Endothelial cell of umbilical vein (primary cell): Measurements from ENCODE around the gene OXCT2. TPM values are rescaled to one million over a fixed set of nuclear protein-coding genes. Genes with fewer than 3 reads are reported as not detected.

Experiments used
- BruUV-seq: library from RNA; stranded (reverse); fragments of 400-500 nt; replicated peaks from 2 replicates; lab custom pipeline; 2021; lab: Mats Ljungman, UMichigan
- CTCF ChIA-PET: fragments of 300-600, 350-600 bp; sonication (Branson Sonifier 250); formaldehyde crosslinking; loops from one replicate; lab custom pipeline; 2021; ENCODE audit warnings: antibody characterized with exemption, inconsistent platforms; lab: Charles Lee
- POLR2A ChIA-PET: fragments of 300-600, 350-600 bp; sonication (Branson Sonifier 250); formaldehyde crosslinking; loops from one replicate; lab custom pipeline; 2021; ENCODE audit warnings: antibody characterized with exemption, inconsistent platforms; lab: Charles Lee
- DNase-seq: peaks from one replicate; pipeline ENCODE4 v3.0.0-alpha.2; 2011; ENCODE audit warnings: low read depth, low spot score
- FAIRE-seq: peaks from 2 replicates; lab custom pipeline; 2011; peaks lifted over from hg19 to GRCh38; lab: Jason Lieb, UNC
- H2AFZ ChIP-seq: 2 replicates; pipeline ENCODE4 v1.6.0; 2012; ENCODE audit warnings: low read depth, low read length, control low read depth, inconsistent platforms
- H3K27ac ChIP-seq: 2 replicates; pipeline ENCODE4 v1.5.1; 2011; ENCODE audit warnings: low read depth, mild to moderate bottlenecking, control low read depth, low read length, moderate library complexity; ENCODE audit not compliant: insufficient read depth
- H3K27me3 ChIP-seq, 2 experiments: 2 replicates each; pipeline versions ENCODE4 v1.6.0 to v1.6.1; 2011; ENCODE audit warnings: low read length in 2 of 2, mixed read lengths in 1 of 2; ENCODE audit not compliant: control insufficient read depth in 2 of 2, insufficient read depth in 2 of 2
- H3K36me3 ChIP-seq, 2 experiments: 2 replicates in 1 of 2; 3 replicates in 1 of 2; pipeline ENCODE4 v1.5.1; 2011; ENCODE audit warnings: low read length in 2 of 2, mild to moderate bottlenecking in 1 of 2, moderate library complexity in 1 of 2; ENCODE audit not compliant: control insufficient read depth in 2 of 2, insufficient read depth in 2 of 2; ENCODE audit errors: extremely low read depth in 1 of 2
- H3K4me1 ChIP-seq: 3 replicates; pipeline ENCODE4 v1.5.1; 2011; ENCODE audit warnings: mild to moderate bottlenecking, low read length; ENCODE audit not compliant: control insufficient read depth, insufficient read depth; ENCODE audit errors: extremely low read depth
- H3K4me2 ChIP-seq: 2 replicates; pipeline ENCODE4 v1.6.1; 2011; ENCODE audit warnings: low read length, control low read depth, mixed read lengths; ENCODE audit not compliant: insufficient read depth
- H3K4me3 ChIP-seq, 3 experiments: fragments of 200-600 bp in 1 of 3; sonication (generic), shearing (Covaris generic) in 1 of 3; replicated peaks in 1 of 3; 2 replicates each; pipeline ENCODE4 v1.5.1; 2011 to 2016; ENCODE audit warnings: control low read depth in 3 of 3, low read length in 3 of 3, mild to moderate bottlenecking in 2 of 3, inconsistent platforms in 1 of 3, low read depth in 1 of 3, moderate library complexity in 1 of 3; ENCODE audit not compliant: insufficient read depth in 1 of 3
- H3K79me2 ChIP-seq: 2 replicates; pipeline ENCODE4 v1.6.0; 2012; ENCODE audit warnings: low read length, inconsistent platforms; ENCODE audit not compliant: control insufficient read depth, insufficient read depth
- H3K9ac ChIP-seq: replicated peaks from 2 replicates; pipeline ENCODE3; 2011; ENCODE audit warnings: low read length, control low read depth; ENCODE audit not compliant: insufficient read depth; ENCODE audit errors: extremely low read depth
- H3K9me1 ChIP-seq: replicated peaks from 3 replicates; pipeline ENCODE4 v1.6.0; 2011; ENCODE audit warnings: mild to moderate bottlenecking, low read length; ENCODE audit not compliant: control insufficient read depth, insufficient read depth; ENCODE audit errors: extremely low read depth
- H3K9me3 ChIP-seq: replicated peaks from 2 replicates; pipeline ENCODE4 v1.5.1; 2012; ENCODE audit warnings: low read length, inconsistent platforms; ENCODE audit not compliant: control insufficient read depth, insufficient read depth
- H4K20me1 ChIP-seq: replicated peaks from 2 replicates; pipeline ENCODE3; 2011; ENCODE audit warnings: mild to moderate bottlenecking, low read length; ENCODE audit not compliant: control insufficient read depth, insufficient read depth; ENCODE audit errors: extremely low read depth
- EZH2 ChIP-seq: IDR thresholded peaks from 2 replicates; pipeline ENCODE4 v1.6.1; 2012; ENCODE audit warnings: borderline replicate concordance, low read depth, mild to moderate bottlenecking, moderate library complexity, low read length, inconsistent platforms; ENCODE audit not compliant: severe bottlenecking
- FOS ChIP-seq: IDR thresholded peaks from 2 replicates; pipeline ENCODE4 v1.6.1; 2011; ENCODE audit warnings: mild to moderate bottlenecking, low read length, moderate library complexity, borderline replicate concordance; ENCODE audit not compliant: insufficient read depth
- GATA2 ChIP-seq: IDR thresholded peaks from 2 replicates; pipeline ENCODE4 v1.7.0; 2011; ENCODE audit warnings: low read depth, mild to moderate bottlenecking, moderate library complexity, mixed read lengths, low read length; ENCODE audit not compliant: insufficient read length, insufficient read depth
- JUN ChIP-seq: IDR thresholded peaks from 2 replicates; pipeline ENCODE4 v1.6.1; 2011; ENCODE audit warnings: borderline replicate concordance, low read depth; ENCODE audit not compliant: insufficient read length, insufficient read depth
- MYC ChIP-seq: IDR thresholded peaks from one replicate; pipeline ENCODE4 v1.6.1; 2011; ENCODE audit warnings: mild to moderate bottlenecking, low read depth, low read length
- POLR2A ChIP-seq: IDR thresholded peaks from 2 replicates; pipeline ENCODE4 v1.6.1; 2012; ENCODE audit warnings: low read depth, mild to moderate bottlenecking, control low read depth, low read length
- POLR2AphosphoS5 ChIP-seq: IDR thresholded peaks from 2 replicates; pipeline ENCODE4 v1.6.1; 2012; ENCODE audit warnings: low read depth, mild to moderate bottlenecking, control low read depth, low read length, moderate library complexity; ENCODE audit not compliant: insufficient read depth
- dilution Hi-C: fragments of 300-500 bp; cut with MboI; formaldehyde crosslinking; loops from one replicate; pipeline ENCODE4 v1.15.0; 2019; ENCODE audit warnings: low sequenced_read_pairs; ENCODE audit not compliant: extremely low pct_ligation_motif_present
- intact Hi-C: fragments of 100-400 bp; cut with micrococcal nuclease; formaldehyde crosslinking; loops from one replicate; pipeline ENCODE4 v1.10.0; 2022
- polyA plus RNA-seq, 4 experiments: library from polyadenylated mRNA; depleted of rRNA in 3 of 4; stranded (reverse) in 3 of 4; unstranded in 1 of 4; fragments of >200 nt; gene quantifications; 2 replicates each; pipeline versions ENCODE4 v1.2.1 to v1.2.3, GENCODE V29; 2011 to 2012; ENCODE audit warnings: missing spikeins in 1 of 4
- total RNA-seq: library from RNA; stranded (reverse); gene quantifications from 2 replicates; pipeline ENCODE4 v1.2.3, GENCODE V29; 2021
- TF ChIP-seq, protein P1 (sequence below): IDR thresholded peaks from 2 replicates; pipeline ENCODE4 v1.6.1; 2011; ENCODE audit not compliant: insufficient read depth, insufficient read length
- TF ChIP-seq, protein P2 (sequence below), 2 donors: IDR thresholded peaks; 1 replicate in 1 of 2; 2 replicates in 1 of 2; pipeline ENCODE4 v1.5.1; 2011; ENCODE audit warnings: low read length in 2 of 2, mild to moderate bottlenecking in 2 of 2, moderate library complexity in 2 of 2, control low read depth in 1 of 2, inconsistent platforms in 1 of 2, low read depth in 1 of 2; ENCODE audit not compliant: insufficient read depth in 1 of 2; ENCODE audit errors: extremely low read depth in 1 of 2

OXCT2 gene
- total and polyA plus RNA-seq, 2 donors (not counting 3 experiments of a cell fraction or from before 2014, with no cell fraction given): 0.60 to 0.84 TPM

DNA sequence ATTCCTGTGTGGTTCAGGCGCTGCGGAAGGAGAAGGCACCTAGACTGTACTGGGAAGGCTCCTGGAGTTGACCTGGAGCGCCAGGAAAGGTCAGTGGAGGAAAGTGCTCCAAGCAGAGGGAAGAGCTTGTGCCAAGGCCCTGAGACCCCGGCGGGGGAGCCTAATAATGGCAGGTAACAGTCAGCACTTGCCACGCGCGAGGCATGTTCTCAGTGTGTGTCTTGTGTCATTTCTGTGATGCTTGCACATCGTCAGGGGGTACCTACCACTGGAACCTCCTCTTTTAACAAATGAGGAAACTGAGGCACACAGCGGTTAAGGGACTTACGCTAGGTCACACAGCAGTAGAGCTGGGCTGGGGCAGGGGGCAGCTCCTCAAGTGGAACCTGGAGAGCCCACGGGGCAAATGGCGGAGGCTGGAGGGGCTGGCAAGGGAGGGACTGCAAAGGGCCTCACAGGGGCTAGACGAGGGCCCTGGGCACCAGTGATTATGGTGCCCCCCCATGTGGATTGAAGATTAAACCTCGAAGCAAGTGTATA lies 18.5 kb upstream of the OXCT2 start:
- Histone ChIP-seq H3K9ac (no peak overlapping the region), H2AFZ (peak overlapping the region; percentile 70), H3K4me2 (no peak overlapping the region), H3K9me1 (no peaks in the 10 kb centered on the region), H3K36me3 (no peaks in the 10 kb centered on the region), H3K27ac (no peak overlapping the region), H3K79me2 (no peaks in the 10 kb centered on the region), H4K20me1 (no peaks in the 10 kb centered on the region), H3K27me3 (peaks cover 19 to 31% of the 10 kb centered on the region in 2 experiments), H3K9me3 (no peaks in the 10 kb centered on the region), H3K4me3 (no peak overlapping the region), H3K4me1 (peaks cover 3% of the 10 kb centered on the region)
- FAIRE-seq (no peak), DNase-seq (no peak)
- dilution Hi-C loops (no loop called here), intact Hi-C loops (no loop called here)
- no TSS peak for BruUV-seq
- TF ChIP-seq, protein P1, sequence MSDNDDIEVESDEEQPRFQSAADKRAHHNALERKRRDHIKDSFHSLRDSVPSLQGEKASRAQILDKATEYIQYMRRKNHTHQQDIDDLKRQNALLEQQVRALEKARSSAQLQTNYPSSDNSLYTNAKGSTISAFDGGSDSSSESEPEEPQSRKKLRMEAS: no peak
- TF ChIP-seq JUN (no peak), MYC (no peak), GATA2 (no peak), POLR2AphosphoS5 (no peak), EZH2 (no peak), FOS (no peak), POLR2A (no peak)
- TF ChIP-seq, protein P2, sequence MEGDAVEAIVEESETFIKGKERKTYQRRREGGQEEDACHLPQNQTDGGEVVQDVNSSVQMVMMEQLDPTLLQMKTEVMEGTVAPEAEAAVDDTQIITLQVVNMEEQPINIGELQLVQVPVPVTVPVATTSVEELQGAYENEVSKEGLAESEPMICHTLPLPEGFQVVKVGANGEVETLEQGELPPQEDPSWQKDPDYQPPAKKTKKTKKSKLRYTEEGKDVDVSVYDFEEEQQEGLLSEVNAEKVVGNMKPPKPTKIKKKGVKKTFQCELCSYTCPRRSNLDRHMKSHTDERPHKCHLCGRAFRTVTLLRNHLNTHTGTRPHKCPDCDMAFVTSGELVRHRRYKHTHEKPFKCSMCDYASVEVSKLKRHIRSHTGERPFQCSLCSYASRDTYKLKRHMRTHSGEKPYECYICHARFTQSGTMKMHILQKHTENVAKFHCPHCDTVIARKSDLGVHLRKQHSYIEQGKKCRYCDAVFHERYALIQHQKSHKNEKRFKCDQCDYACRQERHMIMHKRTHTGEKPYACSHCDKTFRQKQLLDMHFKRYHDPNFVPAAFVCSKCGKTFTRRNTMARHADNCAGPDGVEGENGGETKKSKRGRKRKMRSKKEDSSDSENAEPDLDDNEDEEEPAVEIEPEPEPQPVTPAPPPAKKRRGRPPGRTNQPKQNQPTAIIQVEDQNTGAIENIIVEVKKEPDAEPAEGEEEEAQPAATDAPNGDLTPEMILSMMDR (IDR thresholded peaks at IDR 0.05; ENCODE audit: extremely low read depth in 1 of 2, insufficient read depth in 1 of 2, low read depth in 1 of 2, low read length in 2 of 2): no peak
- ChIA-PET POLR2A (no interaction called here), CTCF (interaction anchor here (1.1 kb wide), 1 partner anchor 28 kb away, joined by 3 read pairs; no protein-coding TSS in a partner anchor)
